Glutamatergic neuron (in vitro differentiated cells): ENCODE results near the gene MATK. TPM values are rescaled to one million over a fixed set of nuclear protein-coding genes. Genes with fewer than 3 reads are reported as not detected.

Experiments used
- DNase-seq: peaks from one replicate; pipeline ENCODE4 v3.0.0; 2022
- H3K27ac Mint-ChIP-seq: one replicate; pipeline ENCODE4 v1.8.0; 2020; ENCODE audit warnings: mild to moderate bottlenecking, mixed read lengths, inconsistent platforms; ENCODE audit not compliant: unreplicated experiment
- H3K27me3 Mint-ChIP-seq: one replicate; pipeline ENCODE4 v1.8.0; 2020; ENCODE audit warnings: mild to moderate bottlenecking, moderate library complexity, mixed read lengths, inconsistent platforms; ENCODE audit not compliant: unreplicated experiment
- H3K36me3 Mint-ChIP-seq: one replicate; pipeline ENCODE4 v1.8.0; 2020; ENCODE audit warnings: mild to moderate bottlenecking, mixed read lengths, inconsistent platforms; ENCODE audit not compliant: unreplicated experiment
- H3K4me1 Mint-ChIP-seq: one replicate; pipeline ENCODE4 v1.8.0; 2020; ENCODE audit warnings: mild to moderate bottlenecking, low read depth, mixed read lengths, inconsistent platforms; ENCODE audit not compliant: unreplicated experiment
- H3K4me3 Mint-ChIP-seq: one replicate; pipeline ENCODE4 v1.8.0; 2020; ENCODE audit warnings: mild to moderate bottlenecking, mixed read lengths, inconsistent platforms; ENCODE audit not compliant: unreplicated experiment
- H3K9me3 Mint-ChIP-seq: one replicate; pipeline ENCODE4 v1.8.0; 2020; ENCODE audit warnings: mild to moderate bottlenecking, moderate library complexity, mixed read lengths, inconsistent platforms; ENCODE audit not compliant: unreplicated experiment
- total RNA-seq: library from RNA; stranded (reverse); fragmentation: NEBNext Ultra II Directional; extraction: Animal tissue kit (Norgen Biotek cat#: 25700); gene quantifications from one replicate; pipeline ENCODE4 v1.2.1, GENCODE V29; 2021; ENCODE audit not compliant: unreplicated experiment
- TF ChIP-seq, protein P1 (sequence below): fragments of 200-600 bp; sonication (generic); IDR thresholded peaks from one replicate; pipeline ENCODE4 v1.5.0; 2021; ENCODE audit not compliant: partially characterized antibody, unreplicated experiment

The MATK gene
- total RNA-seq, 1 donor from 2014 or later: not detected

DNA sequence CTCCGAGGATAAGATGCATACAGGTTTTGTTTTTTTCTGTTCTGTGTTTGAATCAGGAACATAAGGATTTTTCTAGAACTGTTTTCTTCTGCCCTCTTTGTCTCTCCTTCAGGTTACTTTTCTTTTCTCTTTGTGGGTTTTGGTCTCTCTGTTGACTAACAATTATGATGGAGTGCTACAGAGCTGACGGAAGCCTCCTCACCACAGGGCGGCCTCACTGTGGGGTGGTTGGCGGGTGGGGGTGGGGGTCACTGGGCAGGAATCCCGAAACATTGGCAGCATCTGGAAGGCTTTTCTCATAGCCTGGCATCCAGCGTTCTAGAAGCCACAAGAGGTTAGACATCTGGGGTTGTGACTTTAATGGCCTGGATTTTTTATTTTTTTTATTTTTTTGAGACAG lies 12.0 kb upstream of the MATK start:
- Mint-ChIP-seq H3K27me3 (peaks cover 4% of the 10 kb centered on the region), H3K27ac (no peak overlapping the region), H3K4me1 (peaks cover 2% of the 10 kb centered on the region), H3K36me3 (peaks cover 6% of the 10 kb centered on the region), H3K9me3 (peaks cover 6% of the 10 kb centered on the region), H3K4me3 (no peak overlapping the region)
- no peak for DNase-seq
- TF ChIP-seq, protein P1, sequence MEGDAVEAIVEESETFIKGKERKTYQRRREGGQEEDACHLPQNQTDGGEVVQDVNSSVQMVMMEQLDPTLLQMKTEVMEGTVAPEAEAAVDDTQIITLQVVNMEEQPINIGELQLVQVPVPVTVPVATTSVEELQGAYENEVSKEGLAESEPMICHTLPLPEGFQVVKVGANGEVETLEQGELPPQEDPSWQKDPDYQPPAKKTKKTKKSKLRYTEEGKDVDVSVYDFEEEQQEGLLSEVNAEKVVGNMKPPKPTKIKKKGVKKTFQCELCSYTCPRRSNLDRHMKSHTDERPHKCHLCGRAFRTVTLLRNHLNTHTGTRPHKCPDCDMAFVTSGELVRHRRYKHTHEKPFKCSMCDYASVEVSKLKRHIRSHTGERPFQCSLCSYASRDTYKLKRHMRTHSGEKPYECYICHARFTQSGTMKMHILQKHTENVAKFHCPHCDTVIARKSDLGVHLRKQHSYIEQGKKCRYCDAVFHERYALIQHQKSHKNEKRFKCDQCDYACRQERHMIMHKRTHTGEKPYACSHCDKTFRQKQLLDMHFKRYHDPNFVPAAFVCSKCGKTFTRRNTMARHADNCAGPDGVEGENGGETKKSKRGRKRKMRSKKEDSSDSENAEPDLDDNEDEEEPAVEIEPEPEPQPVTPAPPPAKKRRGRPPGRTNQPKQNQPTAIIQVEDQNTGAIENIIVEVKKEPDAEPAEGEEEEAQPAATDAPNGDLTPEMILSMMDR: no peak

DNA sequence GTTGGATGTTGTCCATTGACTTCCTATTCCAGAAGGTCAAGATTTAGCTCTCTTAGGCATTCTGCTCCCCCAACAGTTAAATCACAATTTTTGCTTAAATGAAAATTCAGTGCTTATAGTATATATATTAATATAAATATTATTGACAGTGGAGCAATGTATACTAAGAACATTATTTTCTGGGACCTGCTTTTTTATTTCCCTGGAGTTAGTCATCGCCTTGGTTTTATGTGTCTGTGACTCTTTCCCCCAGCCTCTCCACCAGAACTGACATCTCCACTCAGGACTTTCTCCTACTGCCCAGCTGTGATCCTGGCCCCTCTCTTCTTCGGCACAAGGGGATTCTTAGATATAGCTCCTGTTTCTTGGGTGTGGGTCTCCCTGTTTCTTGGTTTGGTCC lies 10.2 kb upstream of the MATK start:
- H3K27ac Mint-ChIP-seq: no peak overlapping the region
- no peak for DNase-seq
- no peaks in the 10 kb centered on the region for H3K4me1 Mint-ChIP-seq
- TF ChIP-seq, protein P1: no peak
- peaks cover 9% of the 10 kb centered on the region for H3K27me3 Mint-ChIP-seq
- H3K9me3 Mint-ChIP-seq: peaks cover 8% of the 10 kb centered on the region
- H3K36me3 Mint-ChIP-seq: peaks cover 14% of the 10 kb centered on the region
- no peak overlapping the region for H3K4me3 Mint-ChIP-seq

DNA sequence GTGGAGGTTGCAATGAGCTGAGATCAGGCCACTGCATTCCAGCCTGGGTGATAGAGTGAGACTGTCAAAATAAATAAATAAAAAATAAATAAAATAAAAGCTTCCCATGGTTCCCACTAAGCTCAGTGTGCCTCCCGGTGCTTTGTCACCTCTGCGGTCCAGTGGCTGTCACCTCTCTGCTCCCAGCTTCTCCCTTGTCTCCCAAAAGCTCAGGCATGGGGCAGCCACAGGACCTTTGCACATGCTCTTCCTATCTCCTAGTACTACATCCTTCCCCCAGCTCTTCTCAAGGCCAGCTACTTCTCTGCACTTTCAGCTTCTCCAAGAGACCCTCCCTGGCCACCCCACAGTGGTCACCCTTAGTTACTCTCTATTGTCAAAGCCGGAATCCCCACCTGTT lies 7.6 kb upstream of the MATK start:
- no peak for DNase-seq
- H3K9me3 Mint-ChIP-seq: peaks cover 9% of the 10 kb centered on the region
- no peaks in the 10 kb centered on the region for H3K4me1 Mint-ChIP-seq
- TF ChIP-seq, protein P1: no peak
- H3K36me3 Mint-ChIP-seq: peaks cover 22% of the 10 kb centered on the region
- peaks cover 12% of the 10 kb centered on the region for H3K27me3 Mint-ChIP-seq
- H3K27ac Mint-ChIP-seq: no peak overlapping the region
- H3K4me3 Mint-ChIP-seq: no peak overlapping the region

DNA sequence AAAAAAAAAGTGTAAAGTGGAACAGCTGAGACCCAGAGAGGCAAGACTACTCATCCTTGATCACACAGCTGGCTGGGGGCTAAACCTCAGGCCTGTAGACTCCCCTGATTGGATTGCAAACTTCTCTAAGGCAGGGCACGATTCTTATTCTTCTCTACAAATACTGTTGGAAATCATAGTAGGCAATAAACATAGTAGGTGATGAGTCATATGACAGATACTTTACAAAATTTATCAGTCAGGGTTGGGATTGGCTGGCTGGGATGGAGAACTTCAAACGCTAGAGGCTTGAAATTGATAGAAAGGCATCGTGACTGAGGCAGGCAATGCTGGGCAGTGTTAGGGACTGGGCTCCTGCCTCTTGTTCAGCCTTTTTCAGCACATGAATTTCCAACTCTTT lies 5.9 kb upstream of the MATK start:
- H3K4me3 Mint-ChIP-seq: no peak overlapping the region
- DNase-seq: no peak
- peaks cover 22% of the 10 kb centered on the region for H3K36me3 Mint-ChIP-seq
- no peak overlapping the region for H3K27ac Mint-ChIP-seq
- H3K27me3 Mint-ChIP-seq: peaks cover 12% of the 10 kb centered on the region
- no peaks in the 10 kb centered on the region for H3K4me1 Mint-ChIP-seq
- peaks cover 9% of the 10 kb centered on the region for H3K9me3 Mint-ChIP-seq
- TF ChIP-seq, protein P1: no peak

DNA sequence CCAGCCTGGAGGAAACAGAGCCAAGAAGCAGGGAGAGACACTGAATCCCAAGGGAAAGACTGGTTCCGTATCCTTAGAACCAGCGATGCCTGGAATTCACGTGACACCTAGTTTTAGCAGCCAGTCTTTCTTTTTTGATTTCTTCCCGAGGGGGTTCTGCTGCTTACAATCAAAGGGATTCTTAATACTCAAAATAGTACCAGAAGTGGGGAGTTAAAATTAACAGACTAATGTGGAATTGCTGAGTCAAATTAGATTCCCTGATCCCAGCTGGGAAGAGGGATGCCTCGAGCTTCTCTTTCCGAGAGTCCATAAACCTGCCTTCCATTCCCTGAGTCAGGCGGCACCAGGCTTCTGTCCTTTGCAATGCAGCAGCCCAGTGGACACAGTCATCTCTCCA lies 4.8 kb upstream of the MATK start:
- no peak overlapping the region for H3K4me3 Mint-ChIP-seq
- no peak for DNase-seq
- H3K9me3 Mint-ChIP-seq: peaks cover 5% of the 10 kb centered on the region
- H3K27ac Mint-ChIP-seq: no peak overlapping the region
- no peaks in the 10 kb centered on the region for H3K4me1 Mint-ChIP-seq
- H3K27me3 Mint-ChIP-seq: peaks cover 14% of the 10 kb centered on the region
- TF ChIP-seq, protein P1: no peak
- peaks cover 15% of the 10 kb centered on the region for H3K36me3 Mint-ChIP-seq
